Body of pancreas (tissue), 4 donors: Measurements from ENCODE around the gene PSPN. TPM values are rescaled to one million over a fixed set of nuclear protein-coding genes. Genes with fewer than 3 reads are reported as not detected.

ENCODE experiments used
- ATAC-seq: fragments of 150-250 bp; one replicate; pipeline ENCODE4 v1.9.1; 2016
- DNase-seq, 4 donors: peaks; one replicate each; pipeline ENCODE4 v3.0.0-alpha.2; 2019
- H3K27ac ChIP-seq, 4 donors: fragments of 200-600 bp; sonication (generic); 1 replicate in 3 of 4; 2 replicates in 1 of 4; pipeline versions ENCODE4 v1.5.1 to v1.6.1; 2016 to 2019; ENCODE audit warnings: mild to moderate bottlenecking in 1 of 4, mixed read lengths in 1 of 4, moderate library complexity in 1 of 4
- H3K27me3 ChIP-seq, 2 donors: fragments of 200-600 bp; sonication (generic); one replicate each; pipeline ENCODE4 v1.6.0; 2016; ENCODE audit warnings: mild to moderate bottlenecking in 1 of 2
- H3K36me3 ChIP-seq, 2 donors: fragments of 200-600 bp; sonication (generic); replicated peaks in 1 of 2; 2 replicates each; pipeline ENCODE4 v1.5.1; 2016; ENCODE audit warnings: low read depth in 2 of 2; ENCODE audit not compliant: insufficient read depth in 1 of 2
- H3K4me1 ChIP-seq: fragments of 200-600 bp; sonication (generic); one replicate; pipeline ENCODE4 v1.6.0; 2016
- H3K4me3 ChIP-seq, 2 donors: fragments of 200-600 bp; sonication (generic); 1 replicate in 1 of 2; 2 replicates in 1 of 2; pipeline ENCODE4 v1.5.1; 2016 to 2019
- H3K9me3 ChIP-seq, 3 donors: fragments of 200-600 bp; sonication (generic); 1 replicate in 2 of 3; 2 replicates in 1 of 3; pipeline ENCODE4 v1.5.1; 2016
- POLR2A ChIP-seq, 3 donors: fragments of 450-650 bp; IDR thresholded peaks; one replicate each; pipeline ENCODE4 v1.6.1; 2016; ENCODE audit warnings: antibody characterized with exemption in 3 of 3, mild to moderate bottlenecking in 2 of 3
- WGBS, 2 donors: methylation state at CpG; one replicate each; pipeline ENCODE4 v1.1.5; 2017; 5-methylcytosine and 5-hydroxymethylcytosine counted together
- intact Hi-C: fragments of 100-400 bp; cut with DNase I; formaldehyde crosslinking; loops from one replicate; pipeline ENCODE4 v1.15.1; 2023
- microRNA-seq, 2 donors: library from miRNA; unstranded; fragments of <30 nt; microRNA quantifications; one replicate each; pipeline ENCODE4, GENCODE V29; 2016; ENCODE audit warnings: borderline number of aligned reads in 2 of 2, borderline replicate concordance in 2 of 2
- small RNA-seq: library from RNA; depleted of rRNA; stranded (forward); fragments of <200 nt; gene quantifications from one replicate; pipeline ENCODE3, GENCODE V24; 2016
- total RNA-seq, 2 donors: library from RNA; depleted of rRNA; stranded (reverse); fragments of >200 nt; gene quantifications; one replicate each; pipeline ENCODE4 v1.1.0, GENCODE V29; 2016
- TF ChIP-seq, protein P1 (sequence below), 7 experiments: fragments of 450-650 bp in 4 of 7; fragments of 200-600 bp in 3 of 7; sonication (generic) in 3 of 7; IDR thresholded peaks; one replicate each; pipeline ENCODE4 v1.5.1; 2016 to 2019; ENCODE audit warnings: antibody characterized with exemption in 7 of 7

Gene PSPN
- total RNA-seq, 2 donors from 2014 or later = 0.52 to 8.6 TPM

- 75 to 82% methylated on average over 5 of the region's 5 CpGs for WGBS, 2 donors
- no peaks in the 10 kb centered on the region for H3K4me1 ChIP-seq
- intact Hi-C loops = no loop called here
- DNase-seq (no peak), ATAC-seq (no peak)
- H3K27me3 ChIP-seq = no peaks in the 10 kb centered on the region
- no peak overlapping the region for H3K27ac ChIP-seq
- no peaks in the 10 kb centered on the region for H3K36me3 ChIP-seq
- H3K4me3 ChIP-seq = no peak overlapping the region
- TF ChIP-seq POLR2A (IDR thresholded peaks at IDR 0.05) = no peak
- TF ChIP-seq, protein P1, sequence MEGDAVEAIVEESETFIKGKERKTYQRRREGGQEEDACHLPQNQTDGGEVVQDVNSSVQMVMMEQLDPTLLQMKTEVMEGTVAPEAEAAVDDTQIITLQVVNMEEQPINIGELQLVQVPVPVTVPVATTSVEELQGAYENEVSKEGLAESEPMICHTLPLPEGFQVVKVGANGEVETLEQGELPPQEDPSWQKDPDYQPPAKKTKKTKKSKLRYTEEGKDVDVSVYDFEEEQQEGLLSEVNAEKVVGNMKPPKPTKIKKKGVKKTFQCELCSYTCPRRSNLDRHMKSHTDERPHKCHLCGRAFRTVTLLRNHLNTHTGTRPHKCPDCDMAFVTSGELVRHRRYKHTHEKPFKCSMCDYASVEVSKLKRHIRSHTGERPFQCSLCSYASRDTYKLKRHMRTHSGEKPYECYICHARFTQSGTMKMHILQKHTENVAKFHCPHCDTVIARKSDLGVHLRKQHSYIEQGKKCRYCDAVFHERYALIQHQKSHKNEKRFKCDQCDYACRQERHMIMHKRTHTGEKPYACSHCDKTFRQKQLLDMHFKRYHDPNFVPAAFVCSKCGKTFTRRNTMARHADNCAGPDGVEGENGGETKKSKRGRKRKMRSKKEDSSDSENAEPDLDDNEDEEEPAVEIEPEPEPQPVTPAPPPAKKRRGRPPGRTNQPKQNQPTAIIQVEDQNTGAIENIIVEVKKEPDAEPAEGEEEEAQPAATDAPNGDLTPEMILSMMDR (IDR thresholded peaks at IDR 0.05) = no peak
- H3K9me3 ChIP-seq = no peaks in the 10 kb centered on the region
These were observed 48.9 kb downstream of the PSPN start for GRCh38 chr19:6326815-6327214.

GRCh38 chr19:6325614-6326013 lies 50.1 kb downstream of the PSPN start:
- no peaks in the 10 kb centered on the region for H3K27me3 ChIP-seq
- H3K9me3 ChIP-seq = no peaks in the 10 kb centered on the region
- WGBS, 2 donors = 78 to 82% methylated on average over 4 of the region's 4 CpGs
- intact Hi-C loops = no loop called here
- H3K4me1 ChIP-seq = no peaks in the 10 kb centered on the region
- H3K4me3 ChIP-seq = no peak overlapping the region
- no peaks in the 10 kb centered on the region for H3K36me3 ChIP-seq
- TF ChIP-seq POLR2A (IDR thresholded peaks at IDR 0.05) = no peak
- TF ChIP-seq, protein P1 (IDR thresholded peaks at IDR 0.05) = no peak
- H3K27ac ChIP-seq = no peak overlapping the region
- ATAC-seq = no peak
- no peak for DNase-seq

Small RNAs within 50 kb of the gene (microRNA-seq; reads per million reads assigned to microRNA genes)
- gene MIR3940 (2.3 to 4.5 reads per million in 2 donors), gene MIR6790 (0 reads per million in 2 donors), gene MIR6885 (0.45 to 0.47 reads per million in 2 donors)

Small RNAs within 50 kb of the gene (small RNA-seq; reads per million reads assigned to genes)
- gene MIR6790 (not detected), gene MIR6885 (not detected)

Other genes with a start within 250 kb of the PSPN start
- gene ACSBG2, start 240.3 kb downstream of the PSPN start, total RNA-seq = not detected
- 10 to 100 TPM; 16.3 to 23.7 TPM for gene MLLT1, start 96.0 kb downstream of the PSPN start, total RNA-seq
- not detected for gene ACER1, start 42.3 kb downstream of the PSPN start, total RNA-seq
- 10 to 100 TPM; 32.3 to 62.8 TPM for gene CLPP, start 14.4 kb downstream of the PSPN start, total RNA-seq
- 10 to 100 TPM; 41.2 to 64.6 TPM for gene ALKBH7, start 3.1 kb downstream of the PSPN start, total RNA-seq
- 10 to 100 TPM; 37.4 to 51.1 TPM for gene GTF2F1, start 17.2 kb upstream of the PSPN start, total RNA-seq
- 10 to 100 TPM; 54.0 to 83.4 TPM for gene KHSRP, start 48.9 kb upstream of the PSPN start, total RNA-seq
- not detected for gene SLC25A41, start 57.8 kb upstream of the PSPN start, total RNA-seq
- 10 to 100 TPM; 11.5 to 49.3 TPM for gene SLC25A23, start 83.9 kb upstream of the PSPN start, total RNA-seq
- gene CRB3, start 88.3 kb upstream of the PSPN start, total RNA-seq = 10 to 100 TPM; 35.8 to 37.6 TPM
- gene DENND1C, start 105.9 kb upstream of the PSPN start, total RNA-seq = 1 to 10 TPM; 1.0 to 1.3 TPM
- gene TUBB4A, start 126.4 kb upstream of the PSPN start, total RNA-seq = 1 to 10 TPM; 3.0 to 3.4 TPM
- gene TNFSF9, start 155.1 kb upstream of the PSPN start, total RNA-seq = 1 to 10 TPM in 1 of 2 donors, not detected in 1; 2.6 TPM
- not detected for gene CD70, start 215.2 kb upstream of the PSPN start, total RNA-seq